IPS-11a (cell line): ENCODE results near the gene LNPEP.
"Not testable (repeated sequence)": the region's sequence is repeated elsewhere in the genome, so short reads cannot be mapped to it uniquely, and the experiment has no call there.

ENCODE experiments used
- H3K4me3 ChIP-seq: one replicate; pipeline ENCODE4 v1.5.1; 2013; ENCODE audit warnings: low read depth, low read length, control low read depth

Gene LNPEP

GRCh38 chr5:97046270-97046982, 110.5 kb downstream of the LNPEP start:
- H3K4me3 ChIP-seq = no peak overlapping the region

GRCh38 chr5:97047076-97047475, 111.2 kb downstream of the LNPEP start:
- H3K4me3 ChIP-seq = no peak overlapping the region

- no peak overlapping the region for H3K4me3 ChIP-seq
Observed at GRCh38 chr5:97049175-97049574, 113.3 kb downstream of the LNPEP start.

GRCh38 chr5:97056263-97056662, 120.4 kb downstream of the LNPEP start:
- H3K4me3 ChIP-seq = no peak overlapping the region

- H3K4me3 ChIP-seq = no peak overlapping the region
Observed at GRCh38 chr5:97062046-97062445, 126.2 kb downstream of the LNPEP start.

- no peak overlapping the region for H3K4me3 ChIP-seq
Observed at GRCh38 chr5:97063251-97063650, 127.4 kb downstream of the LNPEP start.

- H3K4me3 ChIP-seq = no peak overlapping the region
Observed at GRCh38 chr5:97065475-97065874, 129.6 kb downstream of the LNPEP start.

GRCh38 chr5:97067296-97067850, 131.5 kb downstream of the LNPEP start:
- no peak overlapping the region for H3K4me3 ChIP-seq

- H3K4me3 ChIP-seq = no peak overlapping the region
Observed at GRCh38 chr5:97070234-97070633, 134.4 kb downstream of the LNPEP start.

- H3K4me3 ChIP-seq = no peak overlapping the region
Observed at GRCh38 chr5:97071101-97071500, 135.2 kb downstream of the LNPEP start.

GRCh38 chr5:97071993-97072392, 136.1 kb downstream of the LNPEP start:
- no peak overlapping the region for H3K4me3 ChIP-seq

GRCh38 chr5:97072696-97073095, 136.8 kb downstream of the LNPEP start:
- no peak overlapping the region for H3K4me3 ChIP-seq

GRCh38 chr5:97073420-97073819, 137.5 kb downstream of the LNPEP start:
- no peak overlapping the region for H3K4me3 ChIP-seq

- H3K4me3 ChIP-seq = no peak overlapping the region
Observed at GRCh38 chr5:97074859-97075489, 139.1 kb downstream of the LNPEP start.

- no peak overlapping the region for H3K4me3 ChIP-seq
Observed at GRCh38 chr5:97075649-97076048, 139.8 kb downstream of the LNPEP start.

GRCh38 chr5:97076098-97076497, 140.2 kb downstream of the LNPEP start:
- no peak overlapping the region for H3K4me3 ChIP-seq

GRCh38 chr5:97077246-97077645, 141.4 kb downstream of the LNPEP start:
- H3K4me3 ChIP-seq = no peak overlapping the region

- H3K4me3 ChIP-seq = no peak overlapping the region
Observed at GRCh38 chr5:97078958-97079743, 143.3 kb downstream of the LNPEP start.

- H3K4me3 ChIP-seq = not testable (repeated sequence)
Observed at GRCh38 chr5:97084782-97085458, 149.0 kb downstream of the LNPEP start.

GRCh38 chr5:97085459-97086181, 149.7 kb downstream of the LNPEP start:
- H3K4me3 ChIP-seq = no peak overlapping the region
